CD4-positive, alpha-beta T cell treated with Interleukin-17A for 1 hour (primary cell): ENCODE results near the gene CCDC194.

Experiments
- DNase-seq: peaks from one replicate; pipeline ENCODE4 v3.0.0-alpha.2; 2020

CCDC194 gene, protein sequence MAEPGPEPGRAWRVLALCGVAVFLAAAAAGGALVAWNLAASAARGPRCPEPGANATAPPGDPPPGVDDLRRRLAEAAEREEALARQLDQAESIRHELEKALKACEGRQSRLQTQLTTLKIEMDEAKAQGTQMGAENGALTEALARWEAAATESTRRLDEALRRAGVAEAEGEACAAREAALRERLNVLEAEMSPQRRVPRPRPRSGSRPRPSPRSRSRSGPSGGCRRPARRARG

GRCh38 chr19:17393914-17394313 is at the start of gene CCDC194:
TSS of gene CCDC194 (minus strand) at chr19:17394196. CDS start at chr19:17394158, 38 bp downstream.
- no peak for DNase-seq

DNA sequence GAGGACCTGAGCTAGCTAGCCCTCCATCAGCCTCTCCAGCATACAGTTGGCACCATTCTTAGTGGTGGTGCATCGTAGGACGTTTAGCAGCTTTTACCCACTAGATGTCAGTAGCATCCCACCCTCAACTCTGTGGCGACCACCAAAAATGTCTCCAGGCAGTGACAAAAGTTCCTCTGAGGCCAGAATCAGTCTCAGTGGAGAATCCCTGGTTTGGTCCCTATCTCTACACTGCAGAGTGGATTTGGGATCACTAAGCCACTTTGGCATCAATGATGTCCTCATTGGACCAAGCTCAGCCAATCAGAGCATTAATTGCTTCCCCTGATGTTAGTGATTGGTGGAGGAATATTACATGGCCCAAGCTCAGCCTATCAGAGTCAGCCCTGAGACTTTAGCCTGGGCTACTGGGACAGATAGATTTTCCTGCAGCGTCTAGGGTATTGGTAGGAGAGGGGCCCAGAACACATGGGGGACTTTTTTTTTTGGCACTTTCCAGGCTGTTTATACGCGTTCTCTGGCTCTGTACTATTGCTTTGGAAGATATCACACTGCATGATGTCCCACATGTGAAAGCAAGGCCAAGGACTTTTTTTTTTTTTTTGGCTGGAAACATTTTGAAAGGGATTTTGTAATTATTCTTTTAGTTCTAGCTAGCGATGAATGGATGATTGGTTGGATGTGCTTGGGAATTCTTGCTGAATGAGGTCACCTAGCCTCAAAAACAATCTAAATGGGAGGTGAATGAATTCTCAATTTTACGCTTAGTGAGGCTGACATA is 47.4 kb upstream of the CCDC194 start:
- peak; percentile 27 for DNase-seq

GRCh38 chr19:17436874-17437267 is 42.9 kb upstream of the CCDC194 start:
- no peak for DNase-seq

DNA sequence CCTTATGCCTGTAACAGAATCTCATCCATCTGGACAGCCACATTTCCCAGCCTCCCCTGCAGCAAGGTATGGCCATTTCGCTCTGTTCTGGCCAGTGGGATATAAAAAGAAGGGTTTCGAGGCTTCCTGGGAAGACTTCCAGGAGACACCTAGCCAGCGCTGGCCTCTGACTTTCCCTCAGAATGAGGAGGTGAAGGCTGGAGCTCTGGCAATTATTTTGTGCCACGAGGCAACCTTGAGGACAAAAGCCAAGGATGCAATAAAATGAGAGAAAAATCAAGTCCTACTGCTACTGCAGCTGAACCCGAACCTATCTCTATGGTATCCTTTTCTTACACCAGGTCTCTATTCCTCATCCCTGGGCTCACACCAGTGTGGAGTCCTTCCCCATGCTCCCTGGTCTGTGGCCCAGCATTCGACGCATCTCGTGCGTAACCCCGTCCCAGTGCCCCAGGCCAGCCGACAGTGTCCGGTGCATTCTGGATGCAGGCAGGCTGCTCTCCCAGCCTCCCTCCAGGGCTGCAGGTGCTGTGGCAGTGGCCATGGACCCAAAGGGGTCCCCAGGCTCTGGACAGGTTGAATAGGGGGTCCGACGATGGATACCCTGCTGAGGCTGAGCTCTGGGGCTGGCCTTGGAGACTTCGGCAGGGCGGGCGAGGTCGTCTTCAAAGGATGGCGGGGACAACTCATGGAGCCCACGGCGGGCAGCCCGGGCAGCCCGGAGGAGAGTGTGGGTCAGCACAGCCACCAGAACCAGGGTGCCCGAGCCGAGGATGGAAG is 42.3 kb upstream of the CCDC194 start:
- no peak for DNase-seq

DNA sequence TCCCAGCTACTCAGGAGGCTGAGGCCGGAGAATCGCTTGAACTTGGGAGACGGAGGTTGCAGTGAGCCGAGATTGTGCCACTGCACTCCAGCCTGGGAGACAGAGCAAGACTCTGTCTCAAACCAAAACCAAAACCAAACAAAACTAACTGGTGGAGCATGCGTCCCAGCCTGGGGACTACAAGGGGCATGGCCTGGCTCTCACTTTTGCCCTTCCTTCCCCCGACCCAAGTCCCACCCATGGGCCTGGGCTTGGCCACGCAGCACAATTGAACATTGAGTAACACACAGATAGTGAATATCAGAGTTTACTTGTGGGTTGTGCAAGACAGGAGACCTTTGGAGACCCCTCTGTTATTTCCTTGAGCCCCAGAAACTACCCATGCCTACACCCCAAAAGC is 41.2 kb upstream of the CCDC194 start:
- no peak for DNase-seq

GRCh38 chr19:17431417-17431816 is 37.4 kb upstream of the CCDC194 start:
- DNase-seq, result no peak

DNA sequence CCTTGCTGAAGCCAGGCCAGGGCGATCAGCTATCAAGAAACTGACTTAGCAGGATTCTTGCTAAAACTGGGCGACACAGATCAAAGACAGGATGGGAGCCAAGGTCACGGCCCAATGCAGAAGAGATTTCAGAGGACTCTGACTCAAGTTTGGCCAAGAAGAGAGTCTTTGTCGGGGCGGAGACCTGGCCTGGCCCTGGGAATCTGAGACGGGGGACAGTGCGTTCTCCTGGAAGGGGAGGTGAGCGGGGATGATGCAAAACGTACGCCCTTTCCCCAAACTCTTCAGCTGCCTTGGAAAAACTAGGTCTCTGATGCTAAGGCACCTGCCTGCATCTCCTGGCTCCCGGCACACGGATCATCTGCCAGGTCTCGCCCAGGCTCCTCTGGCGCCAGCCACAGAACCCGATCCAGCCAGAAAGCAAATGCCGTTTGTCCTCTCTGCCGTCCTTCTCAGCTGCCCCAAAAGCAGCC is 35.7 kb upstream of the CCDC194 start:
- DNase-seq, result no peak

DNA sequence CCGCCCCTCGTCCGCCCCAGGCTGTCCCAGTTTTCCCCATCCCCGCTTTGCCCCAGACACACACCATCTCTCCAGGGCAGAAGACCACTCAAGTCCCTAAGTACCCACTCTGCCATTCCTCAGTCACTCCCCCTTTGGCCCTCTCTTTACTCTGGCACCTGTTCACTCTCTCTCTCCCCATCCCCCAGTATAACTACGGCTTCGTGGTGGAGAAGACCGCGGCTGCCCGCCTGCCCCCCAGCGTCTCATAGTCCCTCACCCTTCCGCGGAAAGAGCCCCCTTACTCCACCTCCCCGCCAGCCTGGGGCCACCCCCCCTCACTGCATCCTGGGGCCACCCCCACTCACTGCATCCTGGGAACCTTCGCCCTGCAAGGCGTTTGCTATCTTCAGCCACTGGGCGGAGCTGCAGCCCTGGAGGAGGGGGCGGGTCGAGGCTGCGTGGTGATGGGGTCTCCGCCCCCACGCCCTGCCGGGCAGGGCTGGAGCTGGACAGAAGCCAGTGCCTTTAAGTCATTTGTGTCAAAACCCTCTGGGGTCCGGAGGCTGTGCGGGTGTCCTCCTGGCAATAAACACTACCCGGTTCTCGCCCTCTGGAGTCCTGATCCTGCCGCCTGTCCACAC is 30.9 kb upstream of the CCDC194 start:
- peak; percentile 26 for DNase-seq

GRCh38 chr19:17423429-17424208 is 29.6 kb upstream of the CCDC194 start:
- no peak for DNase-seq

- DNase-seq, result no peak
These were observed 27.9 kb upstream of the CCDC194 start for GRCh38 chr19:17421942-17422341.

DNA sequence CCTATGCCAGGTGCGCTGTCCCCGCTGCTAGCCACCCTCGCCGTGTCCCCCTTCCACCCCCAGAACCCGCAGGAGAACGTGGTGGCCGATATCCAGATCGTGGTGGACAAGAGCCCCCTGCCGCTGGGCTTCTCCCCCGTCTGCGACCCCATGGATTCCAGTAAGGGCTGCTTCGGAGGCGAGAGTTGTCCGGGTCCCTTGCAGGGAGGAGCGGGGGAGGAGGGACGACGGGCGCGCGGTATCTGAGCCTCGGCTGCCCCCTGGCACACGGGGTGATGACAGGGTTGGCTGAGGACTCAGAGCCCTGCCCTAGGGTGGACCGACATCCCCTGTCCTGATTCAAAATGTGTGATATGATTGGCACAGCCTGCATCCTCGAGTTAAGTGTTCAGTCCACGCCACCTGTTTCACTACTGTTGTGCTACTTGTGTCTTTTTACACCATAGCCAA is 26.5 kb upstream of the CCDC194 start:
- DNase-seq, result peak; percentile 28

GRCh38 chr19:17419621-17420474 is 25.9 kb upstream of the CCDC194 start, which contains the start of gene MVB12A:
TSS of gene MVB12A (plus strand) at chr19:17420047. CDS start at chr19:17420136, 89 bp downstream.
- peak; percentile 97 for DNase-seq

DNA sequence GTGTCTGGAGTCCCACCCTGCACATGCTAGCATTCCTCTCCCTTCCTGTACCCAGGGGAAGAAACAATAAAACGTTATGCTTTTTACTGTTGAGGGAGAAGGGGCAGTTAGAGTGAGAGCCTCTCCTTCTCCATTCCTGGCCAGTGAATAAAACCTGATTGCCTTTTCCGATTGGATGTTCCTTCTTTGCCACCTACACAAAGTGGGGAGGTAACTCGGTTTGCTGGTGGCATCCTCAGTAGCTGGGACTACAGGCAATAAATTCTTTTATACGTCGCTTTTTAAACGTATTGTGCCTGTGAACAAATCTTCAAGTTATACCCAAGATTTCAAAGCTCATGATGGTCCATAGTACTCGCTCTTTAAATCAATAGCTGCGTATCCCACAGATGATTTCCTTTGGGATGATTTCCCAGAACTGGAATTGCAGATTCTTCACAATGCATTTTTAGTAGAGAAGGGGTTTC is 25.2 kb upstream of the CCDC194 start:
- DNase-seq, result no peak

DNA sequence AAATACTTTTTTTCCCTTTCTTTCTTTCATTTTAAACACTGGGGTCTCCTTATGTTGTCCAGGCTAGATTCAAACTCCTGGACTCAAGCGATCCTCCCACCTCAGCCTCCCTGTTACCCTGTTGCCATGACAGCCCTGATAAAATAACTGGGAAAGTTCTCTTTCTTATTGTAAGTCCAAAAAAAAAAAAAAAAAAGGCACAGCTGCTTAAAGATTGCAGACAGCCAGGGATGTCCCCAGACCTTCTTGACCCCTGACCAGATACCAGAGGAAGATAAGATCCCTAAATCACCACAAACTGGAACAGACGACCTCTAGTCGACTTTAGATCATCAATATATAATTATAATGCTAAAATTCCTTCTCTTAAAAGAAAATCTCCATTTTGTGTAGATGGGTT is 24.7 kb upstream of the CCDC194 start:
- DNase-seq, result no peak

- no peak for DNase-seq
These were observed 21.1 kb upstream of the CCDC194 start for GRCh38 chr19:17415121-17415520.

- DNase-seq, result no peak
These were observed 20.1 kb upstream of the CCDC194 start for GRCh38 chr19:17414097-17414496.

DNA sequence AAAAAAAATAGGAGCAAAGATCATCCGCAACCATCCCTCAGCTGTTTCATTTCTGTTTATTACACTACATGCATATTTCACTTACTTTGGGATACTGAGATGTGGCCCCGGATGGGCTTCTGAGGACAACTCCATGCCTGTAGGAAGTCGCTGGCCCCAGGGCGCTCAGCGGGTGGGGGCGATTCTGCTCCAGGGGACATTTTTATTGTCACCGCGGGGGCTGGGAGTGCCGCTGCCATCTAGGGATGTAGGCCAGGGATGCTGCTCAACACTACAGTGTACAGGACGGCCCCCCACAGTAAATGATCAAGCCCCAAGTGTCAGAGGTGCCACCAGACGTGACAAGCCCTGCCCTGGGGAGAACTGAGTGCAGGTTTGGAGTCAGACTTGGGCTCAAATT is 17.8 kb upstream of the CCDC194 start:
- DNase-seq, result no peak

- no peak for DNase-seq
These were observed 16.0 kb upstream of the CCDC194 start for GRCh38 chr19:17409990-17410389.

DNA sequence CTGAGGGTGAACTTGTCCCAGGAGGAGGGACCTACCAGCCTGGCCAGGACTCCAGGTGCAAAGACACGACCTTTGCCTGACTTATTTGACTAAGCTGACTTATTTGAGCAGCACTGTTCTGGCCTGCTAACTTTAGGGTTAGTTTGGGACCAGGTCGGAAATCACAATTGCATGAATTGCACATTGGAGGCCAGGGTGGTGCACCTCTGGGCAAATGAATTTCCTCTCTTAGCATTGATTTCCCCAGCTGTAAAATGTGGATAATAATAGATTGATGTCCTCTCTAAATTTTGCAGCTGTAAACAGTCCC is 12.8 kb upstream of the CCDC194 start:
- no peak for DNase-seq

DNA sequence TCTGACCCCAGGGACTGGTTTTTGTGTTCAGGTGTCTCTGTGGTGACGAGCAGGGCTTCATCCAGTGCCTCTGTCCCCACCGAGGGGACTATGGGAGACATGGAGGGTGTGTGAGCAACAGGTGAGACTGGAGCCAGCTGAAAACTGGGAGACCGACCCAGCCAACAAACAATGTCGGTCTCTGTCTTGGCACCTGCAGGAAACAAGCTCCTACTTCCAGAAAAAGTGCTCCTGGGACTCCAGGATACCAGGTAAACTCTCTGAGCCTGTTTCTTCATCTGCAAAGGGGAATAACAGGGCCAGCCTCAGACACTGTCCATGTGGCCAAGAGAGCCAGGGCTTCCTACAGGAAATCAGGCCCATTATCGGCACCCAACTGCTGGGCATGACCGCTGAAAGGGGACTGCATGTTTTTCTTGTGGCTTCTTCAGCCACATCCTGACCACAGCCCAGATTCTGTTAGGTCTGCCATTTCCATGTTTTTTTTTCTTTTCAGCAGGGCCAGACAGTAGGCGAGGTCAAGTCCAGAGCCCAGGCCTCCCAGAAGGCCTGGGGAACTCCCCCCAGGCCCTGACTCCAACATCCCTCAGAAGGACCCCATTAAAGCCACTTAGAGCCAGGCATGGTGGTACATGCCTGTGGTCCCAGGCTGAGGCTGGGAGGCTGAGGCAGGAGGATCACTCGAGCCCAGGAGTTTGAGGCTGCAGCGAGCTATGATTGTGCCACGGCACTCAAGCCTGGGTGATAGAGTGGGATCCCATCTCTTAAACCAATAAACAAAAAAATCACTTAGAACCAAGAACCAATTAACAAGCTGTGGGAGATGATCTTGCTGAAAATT is 12.3 kb upstream of the CCDC194 start:
- DNase-seq, result peak; percentile 32
